ENCODE results near the gene TMEM51.
A peak's percentile ranks its signal among the peaks of the same experiment; 100 is the strongest.

The TMEM51 gene

DNA sequence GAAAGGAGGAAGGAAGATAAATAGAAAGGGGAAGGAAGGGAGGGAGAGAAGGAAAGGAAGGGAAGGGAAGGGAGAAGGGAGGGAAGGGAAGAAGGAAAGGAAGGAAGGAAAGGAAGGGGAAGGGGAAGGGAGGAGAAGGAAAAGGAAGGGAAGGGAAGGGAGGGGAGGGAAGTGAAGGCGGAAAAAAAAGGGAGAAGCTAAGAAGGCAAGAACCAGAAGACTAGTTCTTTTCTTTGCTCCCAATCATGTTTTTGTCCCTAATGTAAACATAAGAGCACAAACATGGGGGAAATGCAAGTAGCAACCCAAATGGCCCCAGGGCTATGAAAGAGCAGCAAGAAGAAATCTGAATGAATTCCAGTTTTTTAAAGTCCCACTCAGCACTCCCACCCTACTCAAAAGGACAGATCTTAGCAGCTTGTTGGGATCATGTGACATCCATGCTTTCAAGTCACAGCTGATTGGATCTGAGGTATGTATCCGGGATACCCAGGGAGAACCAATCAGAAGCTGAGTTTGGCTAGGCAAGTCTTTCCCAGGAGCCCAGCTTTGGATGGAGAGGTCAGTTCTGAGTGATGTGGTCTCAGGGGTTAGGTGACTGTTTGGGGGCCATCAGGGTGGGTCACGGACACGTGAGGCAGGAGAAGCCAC is 69.2 kb downstream of the TMEM51 start:
- DNase-seq: no peak

DNA sequence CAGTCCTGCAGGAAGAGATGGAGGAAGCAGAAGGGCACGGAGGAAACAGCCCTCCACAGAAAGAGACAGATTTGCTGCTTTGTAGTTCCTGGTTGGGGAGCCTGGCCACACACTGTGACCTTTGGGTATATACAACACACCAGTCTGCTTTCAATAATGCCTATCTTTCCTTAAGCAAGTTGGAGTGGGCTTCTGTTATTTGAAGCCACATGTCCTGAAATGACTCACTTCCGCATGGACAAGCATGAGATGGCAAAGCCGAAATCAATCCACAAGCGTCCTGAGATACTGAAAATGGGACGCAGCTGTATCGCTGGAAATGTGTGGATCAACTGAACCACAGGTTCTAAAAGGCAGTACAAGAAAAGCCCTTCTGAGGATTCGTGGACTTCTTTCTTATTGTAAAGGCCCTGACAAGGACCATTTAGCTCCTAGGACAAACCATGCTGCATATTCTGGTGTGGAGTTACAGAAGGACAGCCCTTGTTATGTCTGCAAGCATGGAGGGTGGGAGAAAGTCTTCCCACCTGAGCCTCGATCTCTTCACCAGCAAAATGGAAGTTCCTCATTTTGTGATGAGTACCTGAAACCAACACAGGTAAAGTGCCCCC is 70.8 kb downstream of the TMEM51 start:
- no peak for DNase-seq

DNA sequence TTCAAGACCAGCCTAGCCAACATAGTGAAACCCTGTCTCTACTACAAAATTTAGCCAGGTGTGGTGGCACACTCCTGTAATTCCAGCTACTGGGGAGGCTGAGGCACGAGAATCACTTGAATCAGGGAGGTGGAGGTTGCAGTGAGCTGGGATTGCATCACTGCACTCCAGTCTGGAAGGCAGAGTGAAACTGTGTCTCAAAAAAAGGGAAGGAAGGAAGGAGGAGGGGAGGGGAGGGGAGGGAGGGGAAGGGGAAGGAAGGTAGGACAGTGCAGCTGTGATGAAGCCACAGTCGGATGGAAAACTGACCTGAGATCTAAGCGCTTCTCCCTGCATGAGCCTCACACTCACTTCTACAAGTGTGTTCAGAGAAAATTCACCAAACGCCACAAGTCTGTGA is 71.4 kb downstream of the TMEM51 start:
- DNase-seq: no peak

DNA sequence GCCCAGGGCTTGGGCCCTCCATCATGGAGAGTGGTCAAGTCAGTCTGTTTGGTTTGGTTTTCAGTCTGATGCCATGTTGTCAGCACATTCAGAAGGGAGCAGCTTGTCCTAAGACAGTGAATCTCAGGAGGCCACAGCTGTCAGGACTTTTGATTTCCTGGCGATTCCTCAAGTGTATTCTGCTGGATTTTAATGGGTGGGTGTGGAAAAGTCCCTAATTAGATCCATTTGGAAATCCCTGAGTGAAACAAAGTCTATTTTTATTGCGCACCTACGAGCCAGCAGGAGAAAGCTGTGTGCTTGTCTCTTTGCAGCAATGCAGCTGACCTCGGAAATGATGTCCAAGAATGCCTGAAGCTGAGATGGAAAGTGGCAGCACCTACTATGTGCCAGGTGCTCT is 71.9 kb downstream of the TMEM51 start:
- no peak for DNase-seq

DNA sequence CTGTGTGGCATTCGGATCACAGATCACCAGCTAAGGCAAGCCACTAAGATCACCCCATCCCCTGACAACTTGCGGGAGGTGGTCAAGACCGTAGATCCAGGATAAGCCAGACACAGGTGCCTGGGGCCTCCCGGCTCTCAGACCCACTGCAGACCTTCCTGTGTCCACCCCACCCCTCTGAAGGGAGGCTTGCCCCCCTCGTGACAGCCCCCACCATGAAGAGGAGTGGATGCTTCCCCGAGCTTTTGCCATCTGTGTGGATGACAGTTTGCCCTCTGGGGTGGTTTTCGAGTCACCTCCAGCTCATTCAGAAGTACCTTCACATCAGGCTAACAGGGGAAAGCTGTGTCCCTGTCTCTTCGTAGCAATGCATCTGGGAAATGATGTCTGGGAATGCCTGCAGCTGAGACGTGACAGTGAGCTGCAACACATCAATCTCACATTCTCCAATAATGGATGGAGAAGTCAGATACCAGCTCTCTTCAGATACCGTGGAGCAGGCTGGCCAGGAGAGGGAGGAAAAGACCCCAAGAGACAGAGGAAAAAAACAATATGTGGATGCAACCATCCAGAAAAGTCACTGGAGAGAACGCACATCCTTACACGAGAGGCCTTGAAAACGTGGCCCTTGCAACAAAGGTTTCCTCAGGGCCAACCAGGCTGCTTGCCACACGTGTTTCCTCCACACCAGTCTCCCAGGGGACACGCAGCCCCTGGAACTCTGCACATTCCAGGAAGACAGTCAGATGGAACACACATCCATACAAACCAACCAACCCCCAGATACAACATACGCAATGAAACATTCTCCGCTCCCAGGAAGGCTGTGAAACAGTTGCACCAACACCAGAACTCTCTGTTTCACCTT is 73.1 kb downstream of the TMEM51 start:
- DNase-seq: no peak

DNA sequence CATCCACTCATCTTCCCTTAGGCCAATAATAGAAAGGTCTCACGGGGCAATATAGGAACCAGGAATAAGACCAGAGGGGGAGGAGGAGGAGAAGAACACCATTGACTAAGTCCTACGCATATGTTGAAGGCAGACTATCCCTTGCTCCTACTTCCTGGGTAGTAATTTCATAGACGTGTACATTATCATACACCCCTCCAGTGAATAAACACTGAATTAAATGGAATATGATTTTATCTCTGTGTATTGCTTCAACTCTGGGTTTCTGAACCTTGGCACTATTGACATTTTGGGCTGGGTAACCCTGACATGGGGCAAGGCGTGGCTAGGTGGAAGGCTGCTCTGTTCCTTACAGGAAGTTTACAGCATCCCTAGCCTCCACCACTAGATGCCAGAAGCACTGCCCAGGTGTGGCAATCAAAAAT is 76.2 kb downstream of the TMEM51 start:
- no peak for DNase-seq

DNA sequence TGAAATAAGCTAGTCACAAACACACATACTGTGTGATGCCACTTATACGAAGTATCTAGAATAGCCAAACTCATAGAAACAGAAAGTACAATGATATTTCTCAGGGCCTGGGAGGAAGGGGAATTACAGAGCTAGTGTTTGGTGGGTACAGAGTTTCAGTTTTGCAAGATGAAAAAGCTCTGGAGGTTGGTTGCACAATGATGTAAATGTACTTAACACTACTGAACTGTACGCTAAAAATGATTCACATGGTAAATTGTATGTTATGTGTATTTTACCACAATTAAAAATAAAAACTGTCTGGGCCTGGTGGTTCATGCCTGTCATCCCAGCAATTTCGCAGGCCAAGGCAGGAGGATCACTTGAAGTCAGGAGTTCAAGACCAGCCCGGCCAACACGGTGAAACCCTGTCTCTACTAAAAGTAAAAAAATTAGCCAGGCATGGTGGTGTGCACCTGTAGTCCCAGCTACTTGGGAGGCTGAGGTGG is 78.2 kb downstream of the TMEM51 start:
- DNase-seq: no peak

DNA sequence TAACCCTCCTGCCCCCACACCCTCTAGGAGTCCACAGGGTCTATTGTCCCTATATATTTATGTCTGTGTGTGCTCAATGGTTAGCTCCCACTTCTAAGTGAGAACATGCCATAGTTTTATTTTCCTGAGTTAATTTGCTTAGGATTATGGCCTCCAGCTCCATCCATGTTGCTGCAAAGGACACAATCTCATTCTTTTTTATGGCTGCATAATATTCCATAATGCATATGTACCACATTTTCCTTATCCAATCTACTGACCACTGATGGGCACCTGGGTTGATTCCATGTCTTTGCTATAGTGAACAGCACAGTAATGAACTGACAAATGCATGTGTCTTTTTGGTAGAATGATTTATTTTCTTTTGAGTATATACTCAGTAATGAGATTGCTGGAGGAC is 80.1 kb downstream of the TMEM51 start:
- DNase-seq: no peak

DNA sequence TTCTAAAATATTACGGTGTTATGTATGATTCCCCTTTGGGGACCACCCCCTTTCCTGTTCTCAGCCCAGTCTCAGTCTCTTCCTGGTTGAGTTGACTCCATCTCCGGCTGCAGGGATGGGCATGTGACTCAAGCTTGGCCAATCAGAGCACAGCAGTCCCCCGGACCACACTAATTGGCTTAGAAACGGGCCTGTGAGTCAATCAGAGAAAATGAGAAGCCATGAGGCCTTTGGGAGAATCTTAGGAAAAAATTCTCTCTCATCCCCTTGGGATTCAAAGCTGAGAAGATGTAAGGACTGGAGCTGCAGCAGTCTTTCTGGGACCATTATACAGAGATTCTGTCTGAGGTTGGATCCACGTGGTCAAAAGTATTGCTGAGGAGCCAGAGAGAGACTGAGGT is 82.8 kb downstream of the TMEM51 start:
- DNase-seq: no peak

DNA sequence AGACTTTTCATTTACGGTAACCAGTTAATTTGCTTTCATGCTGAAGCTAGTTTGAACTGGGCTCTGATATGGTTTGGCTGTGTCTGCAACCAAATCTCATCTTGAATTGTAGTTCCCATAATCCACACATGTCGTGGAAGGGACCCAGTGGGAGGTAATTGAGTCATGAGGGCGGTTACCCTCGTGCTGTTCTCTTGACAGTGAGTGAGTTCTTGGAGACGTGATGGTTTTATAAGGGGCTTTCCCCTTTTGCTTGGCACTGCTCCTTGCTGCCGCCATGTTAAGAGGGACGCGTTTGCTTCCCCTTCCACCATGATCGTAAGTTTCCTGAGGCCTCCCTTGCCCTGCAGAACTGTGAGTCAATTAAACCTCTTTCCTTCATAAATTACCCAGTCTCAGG is 83.2 kb downstream of the TMEM51 start:
- no peak for DNase-seq

DNA sequence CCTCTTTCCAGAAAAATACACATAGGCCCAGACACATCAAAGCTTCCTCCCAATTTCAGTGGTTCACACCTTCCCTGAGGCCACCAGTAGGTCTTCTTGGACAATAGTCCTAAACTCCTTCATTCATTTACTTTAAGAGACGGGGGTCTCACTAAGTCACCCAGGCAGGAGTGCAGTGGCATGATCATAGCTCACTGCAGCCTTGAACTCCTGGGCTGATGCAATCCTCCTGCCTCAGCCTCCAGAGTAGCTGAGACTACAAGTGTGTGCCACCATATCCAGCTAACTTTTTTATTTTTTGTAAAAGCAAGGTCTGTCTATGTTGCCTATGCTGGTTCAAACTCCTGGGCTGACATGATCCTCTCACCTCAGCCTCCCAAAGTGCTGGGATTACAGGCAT is 85.2 kb downstream of the TMEM51 start:
- DNase-seq: no peak

DNA sequence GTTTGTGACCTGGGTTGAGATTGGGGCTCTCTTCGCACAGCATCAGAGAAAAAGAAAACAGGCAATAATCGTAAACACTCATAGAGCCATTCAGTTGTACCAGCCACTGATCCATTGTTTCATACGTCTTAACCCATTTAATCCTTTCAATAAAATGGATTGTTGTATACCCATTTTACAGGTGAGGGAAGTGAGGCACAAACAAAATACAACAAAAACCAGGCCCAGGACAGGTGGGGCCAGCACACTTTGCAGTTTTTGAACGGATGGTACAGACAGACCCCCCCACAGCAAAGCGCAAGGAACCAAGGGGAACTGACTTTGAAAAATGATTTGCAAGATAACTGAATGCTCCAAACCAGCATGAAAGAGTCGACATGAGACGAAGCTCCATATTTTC is 89.2 kb downstream of the TMEM51 start:
- no peak for DNase-seq

DNA sequence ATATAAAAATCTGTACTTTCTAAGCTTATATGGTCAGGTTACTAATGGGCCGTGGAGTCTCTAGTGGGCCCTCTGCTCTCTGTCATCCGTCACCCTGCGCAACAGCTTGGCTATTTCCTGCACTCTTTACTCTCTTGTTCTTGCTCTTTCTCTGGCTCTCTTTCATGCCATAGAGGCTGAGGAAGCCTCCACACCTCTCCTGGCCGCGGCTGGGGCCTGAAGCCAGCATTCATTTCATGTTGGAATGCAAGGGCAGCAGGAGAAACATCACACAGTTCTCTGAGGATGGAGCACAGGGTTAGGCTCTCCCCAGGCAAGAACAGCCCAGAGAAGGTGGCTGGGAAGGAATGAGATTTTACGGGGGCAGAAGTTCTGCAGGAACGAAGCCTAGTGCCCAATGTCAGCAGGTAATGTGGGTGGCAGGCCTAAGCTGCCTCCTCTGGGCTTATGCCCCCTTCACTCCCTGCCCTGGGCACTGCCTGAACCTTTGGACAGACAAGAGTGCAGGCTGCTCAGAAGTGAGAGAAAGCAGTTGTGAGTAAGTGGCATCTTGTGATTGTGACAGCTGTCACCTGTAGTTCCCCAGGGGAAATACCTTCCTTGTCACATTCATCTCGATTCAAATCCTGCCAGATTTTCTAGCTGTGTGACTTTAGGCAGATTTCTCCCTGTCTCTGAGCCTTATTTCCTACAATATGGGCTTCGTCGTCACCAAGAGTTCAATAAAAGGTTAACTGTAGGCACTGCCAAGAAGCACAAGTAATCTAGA is 89.9 kb downstream of the TMEM51 start:
- no peak for DNase-seq

DNA sequence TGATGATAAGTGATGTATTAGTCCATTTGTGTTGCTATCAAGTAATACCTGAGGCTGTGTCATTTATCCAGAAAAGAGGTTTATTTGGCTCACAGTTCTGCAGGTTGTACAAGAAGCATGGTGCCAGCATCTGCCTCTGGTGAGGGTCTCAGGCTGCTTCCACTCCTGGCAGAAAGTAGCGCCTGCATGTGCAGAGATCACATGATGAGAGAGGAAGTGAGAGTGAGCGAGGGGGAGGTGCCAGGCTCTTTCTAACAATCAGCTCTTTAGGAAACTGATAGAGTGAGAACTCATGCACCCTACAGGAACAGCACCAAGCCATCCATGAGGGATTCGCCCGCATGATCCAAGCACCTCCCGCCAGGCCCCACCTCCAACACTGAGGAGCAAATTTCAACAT is 91.3 kb downstream of the TMEM51 start:
- no peak for DNase-seq

DNA sequence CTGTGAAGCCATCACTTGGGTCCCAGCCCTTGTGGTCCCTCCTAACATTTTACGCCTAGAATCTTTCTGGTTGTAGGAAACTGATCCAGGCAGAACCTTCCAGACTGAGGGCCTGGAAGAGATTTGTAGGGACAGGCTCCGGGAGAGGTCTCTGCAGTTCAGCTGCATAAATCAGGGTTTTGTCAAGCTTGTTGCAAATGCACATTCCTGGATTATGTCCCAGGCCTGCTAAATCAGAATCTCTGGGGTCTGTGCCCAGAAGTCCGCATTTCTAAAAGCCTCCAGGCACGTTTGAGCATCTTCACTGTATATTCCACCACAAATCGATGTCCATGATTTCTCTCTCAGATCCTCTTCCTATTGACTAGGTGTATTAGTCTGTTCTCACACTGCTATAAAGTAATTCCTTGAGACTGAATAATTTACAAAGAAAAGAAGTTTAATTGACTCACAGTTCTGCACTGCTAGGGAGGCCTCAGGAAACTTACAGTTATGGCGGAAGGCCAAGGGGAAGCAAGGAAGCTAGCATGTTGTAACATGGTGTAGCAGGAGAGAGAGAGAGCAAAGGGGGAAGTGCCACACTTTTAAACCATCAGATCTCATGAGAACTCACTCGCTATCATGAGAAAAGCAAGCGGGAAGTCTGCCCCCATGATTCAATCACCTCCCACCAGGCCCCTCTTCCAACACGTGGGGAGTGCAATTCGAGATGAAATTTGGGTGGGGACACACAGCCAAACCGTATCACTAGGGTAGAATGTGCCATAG is 92.2 kb downstream of the TMEM51 start:
- peak; percentile 25 to 29 for DNase-seq

DNA sequence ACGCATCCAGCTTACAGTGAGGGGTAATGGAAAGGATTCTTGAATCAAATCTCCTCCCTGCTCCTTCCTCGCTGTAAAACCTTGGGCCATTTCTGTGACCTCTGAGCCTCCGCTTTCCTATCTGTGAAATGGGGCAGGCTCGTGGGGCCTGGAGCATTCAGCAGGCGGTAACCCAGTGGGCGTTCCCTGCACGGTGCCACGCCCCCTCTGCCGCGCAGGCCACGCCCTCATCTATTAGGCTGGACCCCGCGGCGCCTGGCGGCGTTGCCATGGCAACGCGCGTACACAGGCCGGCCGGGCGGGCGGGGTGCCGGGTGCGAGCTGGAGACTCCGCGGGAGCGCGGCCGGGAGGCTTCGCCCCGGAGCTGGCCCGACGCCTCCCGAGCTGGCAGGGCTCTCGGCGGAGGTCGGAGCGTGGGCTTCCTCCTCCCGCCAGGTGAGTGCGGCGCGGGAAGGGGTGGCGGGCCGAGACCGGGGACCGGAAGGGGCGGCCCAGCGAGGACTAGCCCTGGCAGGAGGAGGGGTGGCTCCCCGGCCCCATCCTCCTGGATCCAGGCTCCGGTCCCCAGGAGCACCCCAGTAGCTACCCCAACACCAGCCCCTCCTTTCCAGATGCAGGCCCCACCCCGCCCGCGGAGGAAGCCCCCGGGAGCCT is 93.5 kb downstream of the TMEM51 start, which contains the start of gene FHAD1:
FHAD1 (plus strand) TSS at position 264 of the 655 bp plus-strand sequence. CDS start 4,562 bp downstream, outside the sequence.
- no peak for DNase-seq

DNA sequence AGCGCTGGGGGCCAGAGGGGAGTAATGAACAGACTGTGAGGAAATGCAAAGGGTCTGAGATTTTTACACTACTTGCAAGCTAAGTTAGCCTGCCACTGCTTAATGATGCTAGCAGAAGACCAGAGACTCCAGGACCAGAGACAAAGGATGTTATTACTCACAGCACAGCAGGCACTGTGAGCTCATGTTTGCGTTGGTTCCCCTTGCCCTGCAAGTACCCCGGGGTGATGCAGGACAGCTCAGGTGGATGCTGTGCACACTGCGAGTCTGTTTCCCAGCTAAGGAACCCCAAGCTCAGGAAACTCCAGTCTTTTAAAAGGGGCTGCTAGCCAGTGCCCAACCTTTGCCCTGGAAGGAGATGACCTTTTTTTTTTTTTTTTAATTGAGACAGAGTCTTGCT is 94.7 kb downstream of the TMEM51 start:
- no peak for DNase-seq

DNA sequence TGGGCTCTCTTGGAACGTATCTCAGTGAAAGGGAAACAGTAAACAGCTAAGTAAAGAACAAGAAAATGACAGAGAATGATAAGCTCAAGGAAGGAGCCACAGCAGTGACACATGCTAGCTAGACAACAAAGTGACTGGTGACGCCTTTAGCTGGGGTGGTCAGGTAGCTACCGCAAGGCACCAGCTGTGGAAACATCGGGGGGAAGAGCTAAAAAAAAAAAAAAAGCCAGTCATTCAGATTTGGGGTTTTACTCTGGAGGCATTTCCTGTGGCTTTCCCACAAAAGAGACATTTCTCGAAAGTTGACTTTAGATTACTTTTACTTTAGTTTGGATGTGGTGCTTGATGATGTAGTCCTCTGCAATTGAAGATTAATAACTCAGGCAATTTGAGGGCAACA is 95.5 kb downstream of the TMEM51 start:
- no peak for DNase-seq

DNA sequence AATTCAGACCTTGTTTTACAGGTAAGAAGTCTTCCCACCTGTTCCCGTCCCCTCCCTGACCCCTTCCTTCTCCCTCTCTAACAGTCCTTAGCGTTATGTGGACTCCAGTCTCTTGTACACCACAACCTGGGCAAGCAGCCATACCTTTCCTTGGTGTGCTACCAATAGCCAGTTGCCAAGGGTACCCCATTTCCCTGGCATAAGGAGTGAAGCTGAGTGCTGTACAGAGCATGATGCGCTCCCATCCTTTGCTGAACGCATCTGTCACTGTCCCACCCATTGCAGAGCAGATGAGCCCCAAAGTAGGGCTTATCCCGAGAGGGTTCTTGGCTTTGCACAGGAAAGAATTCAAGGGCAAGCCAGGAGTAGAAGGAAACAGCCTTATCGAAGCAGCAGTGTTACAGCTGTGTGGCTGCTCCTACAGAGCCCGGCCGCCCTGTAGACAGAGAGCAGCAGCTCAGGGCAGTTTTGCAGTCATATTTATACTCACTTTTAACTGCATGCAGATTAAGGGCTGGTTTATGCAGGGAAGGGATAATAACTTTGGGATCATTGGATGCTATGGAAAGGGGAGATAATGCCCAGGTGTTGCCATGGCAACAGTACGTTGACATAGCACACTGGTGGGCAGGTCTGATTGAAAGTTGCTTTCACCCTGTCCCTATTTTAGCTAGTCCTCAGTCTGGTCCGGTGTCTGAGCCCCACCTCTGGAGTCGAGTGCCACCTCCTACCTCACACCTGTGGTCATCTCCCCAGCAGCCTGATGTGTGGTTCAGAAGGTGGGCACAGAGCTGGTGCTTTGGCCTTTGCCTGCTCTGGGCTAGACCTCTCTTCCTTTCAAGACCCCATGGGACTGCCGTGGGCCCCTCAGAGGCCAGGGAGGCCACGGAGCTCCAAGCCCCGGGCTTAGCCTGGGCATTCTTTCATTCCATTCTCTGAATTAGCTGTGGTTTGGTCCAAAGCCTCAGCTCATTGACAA is 98.6 kb downstream of the TMEM51 start:
- DNase-seq: no peak

DNA sequence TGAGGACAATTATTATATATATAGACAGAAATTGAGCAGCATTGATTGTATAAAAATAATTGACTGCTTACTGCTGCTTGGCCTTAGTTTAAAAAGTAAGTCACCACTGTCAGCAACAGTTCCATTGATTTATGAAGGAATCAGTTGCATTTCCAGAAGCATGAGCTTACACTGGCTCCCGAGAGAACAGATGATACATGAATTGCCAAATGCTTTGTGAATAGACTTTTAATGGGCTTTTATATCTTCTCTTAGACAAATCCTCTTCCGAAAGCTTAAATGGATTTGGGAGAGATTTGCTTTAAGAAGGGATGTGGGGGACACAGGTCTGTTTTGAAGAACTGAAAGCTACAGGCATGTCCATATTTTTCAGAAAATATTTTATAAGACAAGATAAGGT is 101.0 kb downstream of the TMEM51 start:
- no peak for DNase-seq

All from Kasumi-1 (cell line).